KMS-11 (cell line): ENCODE results near the gene IFITM2.

Experiments
- H2AFZ ChIP-seq: fragments of 200-600 bp; sonication (generic); 2 replicates; pipeline ENCODE4 v1.6.1; 2016; ENCODE audit warnings: antibody characterized with exemption, mixed run types, low read depth
- H3K27ac ChIP-seq: fragments of 200-600 bp; sonication (generic); 2 replicates; pipeline ENCODE4 v1.6.1; 2016; ENCODE audit warnings: mild to moderate bottlenecking, mixed run types
- H3K27me3 ChIP-seq: fragments of 200-600 bp; sonication (generic); 2 replicates; pipeline ENCODE4 v1.6.1; 2017; ENCODE audit warnings: mild to moderate bottlenecking, low read depth, mixed run types, moderate library complexity; ENCODE audit not compliant: insufficient read depth
- H3K36me3 ChIP-seq: fragments of 200-600 bp; sonication (generic); 2 replicates; pipeline ENCODE4 v1.6.1; 2017; ENCODE audit warnings: mild to moderate bottlenecking, mixed run types; ENCODE audit not compliant: insufficient read depth
- H3K4me1 ChIP-seq: fragments of 200-600 bp; sonication (generic); 2 replicates; pipeline ENCODE4 v1.6.1; 2016; ENCODE audit warnings: mild to moderate bottlenecking, low read depth, mixed run types; ENCODE audit not compliant: poor library complexity, severe bottlenecking
- H3K4me2 ChIP-seq: fragments of 200-600 bp; sonication (generic); 2 replicates; pipeline ENCODE4 v1.7.0; 2016; ENCODE audit warnings: mild to moderate bottlenecking, mixed run types
- H3K4me3 ChIP-seq: fragments of 200-600 bp; sonication (generic); IDR thresholded peaks from 2 replicates; pipeline ENCODE4 v1.6.1; 2017; ENCODE audit warnings: low read depth, low read length, mixed read lengths; ENCODE audit not compliant: insufficient read depth
- H3K79me2 ChIP-seq: fragments of 200-600 bp; sonication (generic); 2 replicates; pipeline ENCODE4 v1.6.1; 2016; ENCODE audit warnings: low read depth, mixed run types; ENCODE audit not compliant: insufficient read depth
- H3K9ac ChIP-seq: fragments of 200-600 bp; sonication (generic); 2 replicates; pipeline ENCODE4 v1.6.1; 2016; ENCODE audit warnings: mild to moderate bottlenecking, mixed run types
- H4K20me1 ChIP-seq: fragments of 200-600 bp; sonication (generic); 2 replicates; pipeline ENCODE4 v1.6.1; 2016; ENCODE audit warnings: mild to moderate bottlenecking, mixed run types; ENCODE audit not compliant: insufficient read depth
- CTCF ChIP-seq: fragments of 200-600 bp; sonication (generic); conservative IDR thresholded peaks from 2 replicates; pipeline ENCODE4 v1.6.1; 2017; ENCODE audit warnings: low read depth, mild to moderate bottlenecking, antibody characterized with exemption, low read length, moderate library complexity, mixed read lengths

IFITM2 gene

GRCh38 chr11:336659-337198 is 29.1 kb downstream of the IFITM2 start:
- TF ChIP-seq CTCF, result no peak
- no peak overlapping the region for H3K9ac ChIP-seq

GRCh38 chr11:337711-338110 is 30.1 kb downstream of the IFITM2 start:
- Histone ChIP-seq H3K27ac (no peak overlapping the region), H2AFZ (no peak overlapping the region), H3K4me2 (no peak overlapping the region), H3K36me3 (no peaks in the 10 kb centered on the region), H4K20me1 (no peaks in the 10 kb centered on the region), H3K79me2 (no peaks in the 10 kb centered on the region), H3K9ac (no peak overlapping the region), H3K4me1 (no peaks in the 10 kb centered on the region), H3K27me3 (peaks cover 88% of the 10 kb centered on the region), H3K4me3 (no peak overlapping the region)
- TF ChIP-seq CTCF, result no peak

More at GRCh38 chr11:336659-337198, 29.1 kb downstream of the IFITM2 start:
- Histone ChIP-seq H3K27ac (no peak overlapping the region), H3K36me3 (no peaks in the 10 kb centered on the region), H3K4me2 (no peak overlapping the region), H3K27me3 (peaks cover 87% of the 10 kb centered on the region), H3K79me2 (no peaks in the 10 kb centered on the region), H3K4me1 (peaks cover 4% of the 10 kb centered on the region), H2AFZ (no peak overlapping the region), H4K20me1 (no peaks in the 10 kb centered on the region), H3K4me3 (no peak overlapping the region)

DNA sequence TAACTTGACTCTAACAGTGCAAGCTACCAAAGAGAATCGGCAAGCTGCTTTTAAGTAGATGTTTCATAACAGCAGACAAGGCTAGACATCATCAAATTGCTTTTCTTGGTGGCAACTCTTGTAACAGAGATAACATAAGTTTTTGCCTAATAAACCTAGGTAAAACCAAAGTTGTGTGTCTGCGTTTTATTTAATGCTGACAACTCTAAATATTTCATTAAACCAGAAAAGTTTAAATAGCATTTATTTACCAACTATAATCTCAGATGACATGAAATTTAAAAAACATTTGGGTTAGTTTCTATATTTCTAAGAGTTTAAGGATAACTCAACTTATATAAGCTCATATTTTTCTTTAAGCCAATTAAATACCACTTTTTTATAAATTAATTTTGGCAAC is 32.3 kb downstream of the IFITM2 start:
- H3K9ac ChIP-seq, result no peak overlapping the region
- no peak overlapping the region for H3K4me3 ChIP-seq
- no peaks in the 10 kb centered on the region for H3K79me2 ChIP-seq
- no peak overlapping the region for H3K27ac ChIP-seq
- no peak overlapping the region for H3K4me2 ChIP-seq
- TF ChIP-seq CTCF, result no peak
- H3K36me3 ChIP-seq, result no peaks in the 10 kb centered on the region
- no peak overlapping the region for H2AFZ ChIP-seq
- H3K27me3 ChIP-seq, result peaks cover 78% of the 10 kb centered on the region
- no peaks in the 10 kb centered on the region for H3K4me1 ChIP-seq
- no peaks in the 10 kb centered on the region for H4K20me1 ChIP-seq

DNA sequence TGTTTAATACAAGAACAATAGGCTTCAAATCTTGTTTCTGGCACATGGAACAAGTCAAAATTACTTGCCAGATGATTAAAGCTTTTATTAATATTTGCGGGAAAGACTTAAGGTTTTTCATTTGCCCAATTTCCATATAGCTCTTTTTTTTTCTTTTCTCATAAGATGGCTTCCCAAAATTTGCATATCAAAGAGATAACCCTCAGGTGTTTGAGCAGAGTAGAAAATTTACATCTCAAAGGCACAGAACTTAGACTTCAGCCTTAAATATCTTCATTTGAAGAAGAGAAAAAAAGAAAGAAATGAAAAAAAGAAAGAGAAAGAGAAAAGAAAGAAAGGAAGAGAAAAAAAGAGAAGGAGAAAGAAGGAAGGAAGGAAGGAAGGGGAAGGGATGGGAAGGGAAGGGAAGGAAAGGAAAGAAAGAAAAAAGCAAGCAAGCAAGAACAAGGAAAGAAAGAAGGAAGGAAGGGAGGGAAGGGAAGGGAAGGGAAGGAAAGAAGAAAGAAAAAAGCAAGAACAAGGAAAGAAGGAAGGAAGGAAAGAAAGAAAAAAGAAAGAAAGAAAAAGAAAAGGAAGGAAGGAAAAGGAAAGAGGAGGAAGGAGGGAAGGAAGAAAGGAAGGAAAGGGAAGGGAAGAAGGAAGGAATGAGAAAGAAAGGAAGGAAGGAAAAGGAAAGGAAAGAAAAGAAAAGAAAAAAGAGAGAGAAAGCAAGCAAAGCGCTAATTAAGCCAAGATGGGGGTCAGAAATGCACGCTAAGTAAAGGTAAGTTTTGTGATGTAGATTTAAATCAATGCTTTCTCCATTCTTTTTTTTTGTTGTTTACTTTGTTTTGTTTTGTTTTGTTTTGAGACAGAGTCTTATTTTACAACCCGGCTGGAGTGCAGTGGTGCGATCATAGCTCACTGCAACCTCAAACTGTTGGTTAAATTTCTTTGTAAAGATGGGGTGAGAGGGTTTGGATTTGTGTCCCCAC is 33.2 kb downstream of the IFITM2 start:
- no peak overlapping the region for H3K4me2 ChIP-seq

More for the DNA sequence above, 33.2 kb downstream of the IFITM2 start:
- no peaks in the 10 kb centered on the region for H4K20me1 ChIP-seq
- no peak for TF ChIP-seq CTCF
- no peak overlapping the region for H3K4me3 ChIP-seq
- no peak overlapping the region for H2AFZ ChIP-seq
- no peaks in the 10 kb centered on the region for H3K36me3 ChIP-seq
- H3K27me3 ChIP-seq, result peaks cover 77% of the 10 kb centered on the region
- H3K27ac ChIP-seq, result no peak overlapping the region
- H3K79me2 ChIP-seq, result no peaks in the 10 kb centered on the region
- no peaks in the 10 kb centered on the region for H3K4me1 ChIP-seq
- no peak overlapping the region for H3K9ac ChIP-seq
